Measurements from ENCODE around the gene HPGDS.
"Not testable (repeated sequence)": the region's sequence is repeated elsewhere in the genome, so short reads cannot be mapped to it uniquely, and the experiment has no call there.

The HPGDS gene

DNA sequence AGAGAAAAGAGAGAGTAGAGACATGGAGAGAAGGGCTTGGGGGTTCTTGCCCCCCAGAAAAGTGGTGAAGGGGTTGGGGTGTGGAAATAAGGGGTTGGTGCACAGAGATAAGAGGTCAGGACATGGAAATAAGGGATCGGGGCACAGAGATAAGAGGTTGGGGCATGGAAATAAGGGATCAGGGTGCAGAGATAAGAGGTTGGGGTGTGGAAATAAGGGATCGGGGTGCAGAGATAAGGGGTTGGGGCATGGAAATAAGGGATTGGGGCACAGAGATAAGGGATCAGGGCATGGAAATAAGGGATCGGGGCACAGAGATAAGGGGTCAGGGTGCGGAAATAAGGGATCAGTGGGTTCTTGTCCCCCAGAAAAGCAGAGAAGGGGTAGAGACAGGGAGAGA lies 45.3 kb upstream of the HPGDS start:
- H3K27ac ChIP-seq (ENCODE audit: extremely low read depth, low read depth, low read length); H3K4me1 ChIP-seq (ENCODE audit: control insufficient read depth, insufficient read depth, low read length); H3K36me3 ChIP-seq (ENCODE audit: control insufficient read depth in 2 of 2, insufficient read depth in 1 of 2, low read length in 2 of 2); H3K9me3 ChIP-seq (ENCODE audit: control insufficient read depth, insufficient read depth, low read depth, low read length); H3K4me3 ChIP-seq (ENCODE audit: low read depth, low read length); CTCF ChIA-PET; POLR2A ChIA-PET: not testable (repeated sequence)
- peak; percentile 72; the same call in 1 of the 2 replicates for TF ChIP-seq ZBTB48 (tag by site-specific recombination; IDR thresholded peaks at IDR 0.05)

DNA sequence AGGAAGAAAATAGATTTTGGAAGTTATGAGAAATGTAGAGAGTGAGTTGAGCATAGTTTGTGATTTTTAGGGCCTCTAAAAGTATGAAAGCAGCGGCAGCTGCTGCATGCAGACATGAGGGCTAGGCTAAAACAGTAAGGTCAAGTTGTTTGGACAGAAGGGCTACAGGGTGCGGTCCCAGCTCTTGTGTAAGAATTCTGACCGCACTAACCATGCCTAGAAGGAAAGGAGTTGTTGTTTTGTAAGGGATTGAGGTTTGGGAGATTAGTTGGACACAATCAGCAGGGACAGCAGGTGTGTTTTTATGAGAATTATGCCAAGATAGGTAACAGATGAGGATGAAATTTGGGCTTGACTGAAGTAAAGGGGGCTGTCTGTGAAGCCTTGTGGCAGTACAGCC lies 42.8 kb upstream of the HPGDS start:
- POLR2A ChIA-PET; H3K4me1 ChIP-seq (ENCODE audit: control insufficient read depth, insufficient read depth, low read length); H3K27ac ChIP-seq (ENCODE audit: extremely low read depth, low read depth, low read length); H3K9me3 ChIP-seq (ENCODE audit: control insufficient read depth, insufficient read depth, low read depth, low read length); H3K36me3 ChIP-seq (ENCODE audit: control insufficient read depth in 2 of 2, insufficient read depth in 1 of 2, low read length in 2 of 2); H3K4me3 ChIP-seq (ENCODE audit: low read depth, low read length): not testable (repeated sequence)
- CTCF ChIA-PET: interaction anchor here (0.6 kb wide), 1 partner anchor 140 kb away, joined by 3 read pairs; no protein-coding TSS in a partner anchor

DNA sequence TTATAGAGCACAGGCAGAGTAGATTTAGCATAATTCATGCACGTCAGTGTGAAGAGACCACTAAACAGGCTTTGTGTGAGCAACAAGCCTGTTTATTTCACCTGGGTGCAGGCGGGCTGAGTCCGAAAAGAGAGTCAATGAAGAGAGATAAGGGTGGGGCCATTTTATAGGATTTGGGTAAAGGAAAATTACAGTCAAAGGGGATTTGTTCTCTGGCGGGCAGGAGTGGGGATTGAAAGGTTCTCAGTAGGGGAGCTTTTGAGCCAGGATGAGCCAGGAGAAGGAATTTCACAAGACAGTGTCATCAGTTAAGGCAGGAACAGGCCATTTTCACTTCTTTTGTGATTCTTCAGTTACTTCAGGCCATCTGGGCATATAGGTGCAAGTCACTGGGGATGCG lies 40.3 kb upstream of the HPGDS start:
- H3K36me3 ChIP-seq (ENCODE audit: control insufficient read depth in 2 of 2, insufficient read depth in 1 of 2, low read length in 2 of 2); H3K4me3 ChIP-seq (ENCODE audit: low read depth, low read length); POLR2A ChIA-PET; H3K4me1 ChIP-seq (ENCODE audit: control insufficient read depth, insufficient read depth, low read length); H3K9me3 ChIP-seq (ENCODE audit: control insufficient read depth, insufficient read depth, low read depth, low read length); H3K27ac ChIP-seq (ENCODE audit: extremely low read depth, low read depth, low read length): not testable (repeated sequence)
- CTCF ChIA-PET: interaction anchor here (0.7 kb wide), 2 partner anchors 508 to 591 kb away, joined by 3 read pairs; no protein-coding TSS in a partner anchor

DNA sequence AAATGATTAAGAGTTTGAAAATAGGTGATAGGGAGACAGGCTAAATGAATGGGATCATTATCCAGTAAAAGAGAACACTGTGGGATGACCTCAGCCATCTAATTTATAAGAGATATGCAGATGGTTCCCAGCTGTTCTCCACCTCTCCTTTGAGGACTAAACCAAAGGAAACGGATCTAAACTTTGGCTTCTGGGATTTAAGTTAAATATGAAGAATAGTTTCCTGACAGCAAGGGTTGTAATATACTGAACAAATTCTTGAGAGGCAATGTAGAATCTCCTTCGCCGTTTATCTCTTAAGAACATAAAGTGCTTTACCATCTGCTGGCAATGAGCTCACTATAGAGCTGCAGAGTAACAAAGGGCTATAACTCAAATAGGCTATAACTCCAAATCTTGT lies 35.4 kb upstream of the HPGDS start:
- POLR2A ChIA-PET: interaction anchor here (1.2 kb wide), 1 partner anchor 9 kb away, joined by 3 read pairs; no protein-coding TSS in a partner anchor
- CTCF ChIA-PET: interaction anchor here (0.8 to 1.8 kb wide), 3 partner anchors 12 to 29 kb away, joined by 3 to 8 read pairs (median 6); no protein-coding TSS in a partner anchor
- Histone ChIP-seq H3K36me3 (ENCODE audit: control insufficient read depth in 2 of 2, insufficient read depth in 1 of 2, low read length in 2 of 2) (no peaks in the 10 kb centered on the region), H3K4me1 (ENCODE audit: control insufficient read depth, insufficient read depth, low read length) (no peaks in the 10 kb centered on the region), H3K4me3 (ENCODE audit: low read depth, low read length) (no peak overlapping the region), H3K9me3 (ENCODE audit: control insufficient read depth, insufficient read depth, low read depth, low read length) (no peaks in the 10 kb centered on the region), H3K27ac (ENCODE audit: extremely low read depth, low read depth, low read length) (no peak overlapping the region)
- TF ChIP-seq ZNF24 (tag by site-specific recombination; IDR thresholded peaks at IDR 0.05): no peak
- TF ChIP-seq ZNF112 (tag by site-specific recombination; IDR thresholded peaks at IDR 0.05): no peak
- TF ChIP-seq, protein P1, sequence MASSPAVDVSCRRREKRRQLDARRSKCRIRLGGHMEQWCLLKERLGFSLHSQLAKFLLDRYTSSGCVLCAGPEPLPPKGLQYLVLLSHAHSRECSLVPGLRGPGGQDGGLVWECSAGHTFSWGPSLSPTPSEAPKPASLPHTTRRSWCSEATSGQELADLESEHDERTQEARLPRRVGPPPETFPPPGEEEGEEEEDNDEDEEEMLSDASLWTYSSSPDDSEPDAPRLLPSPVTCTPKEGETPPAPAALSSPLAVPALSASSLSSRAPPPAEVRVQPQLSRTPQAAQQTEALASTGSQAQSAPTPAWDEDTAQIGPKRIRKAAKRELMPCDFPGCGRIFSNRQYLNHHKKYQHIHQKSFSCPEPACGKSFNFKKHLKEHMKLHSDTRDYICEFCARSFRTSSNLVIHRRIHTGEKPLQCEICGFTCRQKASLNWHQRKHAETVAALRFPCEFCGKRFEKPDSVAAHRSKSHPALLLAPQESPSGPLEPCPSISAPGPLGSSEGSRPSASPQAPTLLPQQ (tag by site-specific recombination; IDR thresholded peaks at IDR 0.05): no peak
- TF ChIP-seq SP2 (tag by site-specific recombination; IDR thresholded peaks at IDR 0.05): no peak

DNA sequence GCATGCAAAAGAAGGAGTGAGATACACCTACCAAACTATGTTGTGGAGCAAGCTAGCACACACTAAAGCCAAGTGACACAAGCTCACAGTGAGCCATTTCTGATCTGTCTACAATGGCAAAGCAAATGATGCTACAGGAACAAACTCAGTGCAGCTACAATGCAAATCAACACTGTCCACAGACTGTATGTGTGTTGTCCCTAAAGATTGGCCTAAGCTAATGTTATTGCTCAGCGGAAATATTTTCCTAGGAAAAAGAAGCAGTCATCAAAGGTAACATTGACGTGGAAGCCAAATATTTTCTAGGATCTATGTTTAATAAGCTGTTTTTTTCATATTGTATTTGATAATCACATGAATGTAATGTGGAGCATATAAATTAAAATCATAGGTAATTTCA lies 34.7 kb upstream of the HPGDS start:
- Histone ChIP-seq H3K4me1 (ENCODE audit: control insufficient read depth, insufficient read depth, low read length) (no peaks in the 10 kb centered on the region), H3K4me3 (ENCODE audit: low read depth, low read length) (no peak overlapping the region), H3K36me3 (ENCODE audit: control insufficient read depth in 2 of 2, insufficient read depth in 1 of 2, low read length in 2 of 2) (no peaks in the 10 kb centered on the region), H3K9me3 (ENCODE audit: control insufficient read depth, insufficient read depth, low read depth, low read length) (no peaks in the 10 kb centered on the region), H3K27ac (ENCODE audit: extremely low read depth, low read depth, low read length) (no peak overlapping the region)
- CTCF ChIA-PET: interaction anchor here (1.8 kb wide), 2 partner anchors 13 to 30 kb away, joined by 6 to 8 read pairs; no protein-coding TSS in a partner anchor
- POLR2A ChIA-PET: interaction anchor here (1.2 kb wide), 1 partner anchor 8 kb away, joined by 3 read pairs; no protein-coding TSS in a partner anchor
- TF ChIP-seq ZNF341 (tag by site-specific recombination; IDR thresholded peaks at IDR 0.05; ENCODE audit: low read depth) (no peak), ZNF521 (tag by site-specific recombination; IDR thresholded peaks at IDR 0.05) (no peak), ZFP41 (tag by site-specific recombination; IDR thresholded peaks at IDR 0.05; ENCODE audit: borderline replicate concordance) (no peak), OSR2 (tag by site-specific recombination; IDR thresholded peaks at IDR 0.05) (no peak), HOXC10 (CRISPR knock-in tag; IDR thresholded peaks at IDR 0.05) (no peak), ZNF610 (tag by site-specific recombination; IDR thresholded peaks at IDR 0.05; ENCODE audit: borderline replicate concordance) (no peak), ZNF654 (tag by site-specific recombination; IDR thresholded peaks at IDR 0.05; ENCODE audit: low read depth) (no peak), ZNF670 (tag by site-specific recombination; IDR thresholded peaks at IDR 0.05; ENCODE audit: low read depth) (no peak), ZNF157 (tag by site-specific recombination; IDR thresholded peaks at IDR 0.05) (no peak), ZNF292 (tag by site-specific recombination; IDR thresholded peaks at IDR 0.05; ENCODE audit: borderline replicate concordance, low read depth) (no peak)
- TF ChIP-seq, protein P2, sequence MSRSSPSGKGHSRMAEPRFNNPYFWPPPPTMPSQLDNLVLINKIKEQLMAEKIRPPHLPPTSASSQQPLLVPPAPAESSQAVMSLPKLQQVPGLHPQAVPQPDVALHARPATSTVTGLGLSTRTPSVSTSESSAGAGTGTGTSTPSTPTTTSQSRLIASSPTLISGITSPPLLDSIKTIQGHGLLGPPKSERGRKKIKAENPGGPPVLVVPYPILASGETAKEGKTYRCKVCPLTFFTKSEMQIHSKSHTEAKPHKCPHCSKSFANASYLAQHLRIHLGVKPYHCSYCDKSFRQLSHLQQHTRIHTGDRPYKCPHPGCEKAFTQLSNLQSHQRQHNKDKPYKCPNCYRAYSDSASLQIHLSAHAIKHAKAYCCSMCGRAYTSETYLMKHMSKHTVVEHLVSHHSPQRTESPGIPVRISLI (tag by site-specific recombination; IDR thresholded peaks at IDR 0.05): no peak
- TF ChIP-seq, protein P3, sequence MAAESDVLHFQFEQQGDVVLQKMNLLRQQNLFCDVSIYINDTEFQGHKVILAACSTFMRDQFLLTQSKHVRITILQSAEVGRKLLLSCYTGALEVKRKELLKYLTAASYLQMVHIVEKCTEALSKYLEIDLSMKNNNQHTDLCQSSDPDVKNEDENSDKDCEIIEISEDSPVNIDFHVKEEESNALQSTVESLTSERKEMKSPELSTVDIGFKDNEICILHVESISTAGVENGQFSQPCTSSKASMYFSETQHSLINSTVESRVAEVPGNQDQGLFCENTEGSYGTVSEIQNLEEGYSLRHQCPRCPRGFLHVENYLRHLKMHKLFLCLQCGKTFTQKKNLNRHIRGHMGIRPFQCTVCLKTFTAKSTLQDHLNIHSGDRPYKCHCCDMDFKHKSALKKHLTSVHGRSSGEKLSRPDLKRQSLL (tag by site-specific recombination; IDR thresholded peaks at IDR 0.05): no peak
- TF ChIP-seq, protein P4, sequence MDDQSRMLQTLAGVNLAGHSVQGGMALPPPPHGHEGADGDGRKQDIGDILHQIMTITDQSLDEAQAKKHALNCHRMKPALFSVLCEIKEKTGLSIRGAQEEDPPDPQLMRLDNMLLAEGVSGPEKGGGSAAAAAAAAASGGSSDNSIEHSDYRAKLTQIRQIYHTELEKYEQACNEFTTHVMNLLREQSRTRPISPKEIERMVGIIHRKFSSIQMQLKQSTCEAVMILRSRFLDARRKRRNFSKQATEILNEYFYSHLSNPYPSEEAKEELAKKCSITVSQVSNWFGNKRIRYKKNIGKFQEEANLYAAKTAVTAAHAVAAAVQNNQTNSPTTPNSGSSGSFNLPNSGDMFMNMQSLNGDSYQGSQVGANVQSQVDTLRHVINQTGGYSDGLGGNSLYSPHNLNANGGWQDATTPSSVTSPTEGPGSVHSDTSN (CRISPR knock-in tag; IDR thresholded peaks at IDR 0.05): no peak
